GM08714 (cell line): ENCODE data around the gene VAV2.
"Not testable (repeated sequence)": the region's sequence is repeated elsewhere in the genome, so short reads cannot be mapped to it uniquely, and the experiment has no call there.

Experiments used
- H3K4me3 ChIP-seq: fragments of 200-500 bp; sonication (Bioruptor generic); 2 replicates; pipeline ENCODE4 v1.5.1; 2014; ENCODE audit warnings: mild to moderate bottlenecking, low read length, inconsistent platforms
- ZNF274 ChIP-seq: IDR thresholded peaks from 2 replicates; pipeline ENCODE4 v1.6.1; 2012; ENCODE audit warnings: mild to moderate bottlenecking, low read depth, low read length

Gene VAV2

DNA sequence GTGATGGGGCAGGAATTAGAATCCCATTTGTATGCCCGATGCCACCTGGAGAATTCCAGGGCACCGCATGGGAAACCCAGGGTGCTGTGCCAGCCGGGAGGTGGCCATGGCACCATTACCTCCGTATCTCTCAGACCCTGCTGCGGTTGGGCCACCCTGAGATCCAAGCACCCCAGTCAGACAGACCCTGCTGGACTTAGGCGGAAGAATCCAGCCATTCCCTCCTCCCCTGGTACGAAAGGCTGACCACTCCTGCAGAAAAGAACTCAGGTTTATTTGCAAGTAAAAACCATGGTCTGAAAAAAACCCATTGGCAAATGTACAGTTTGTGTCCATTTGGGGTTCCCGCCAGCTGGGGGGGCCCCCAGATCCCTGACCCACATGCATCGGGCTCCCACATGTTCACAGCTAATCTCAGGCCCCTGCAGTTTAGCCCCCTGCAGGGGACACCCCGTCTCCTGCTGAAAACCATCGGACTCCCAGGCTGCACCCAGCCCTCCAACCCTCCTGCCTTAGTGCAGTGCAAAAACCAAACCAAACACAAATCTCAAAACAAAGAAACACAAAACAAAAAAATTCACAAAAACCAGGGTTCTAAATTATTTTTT, 230.4 kb downstream of the VAV2 start:
- TF ChIP-seq ZNF274 = no peak
- no peak overlapping the region for H3K4me3 ChIP-seq

DNA sequence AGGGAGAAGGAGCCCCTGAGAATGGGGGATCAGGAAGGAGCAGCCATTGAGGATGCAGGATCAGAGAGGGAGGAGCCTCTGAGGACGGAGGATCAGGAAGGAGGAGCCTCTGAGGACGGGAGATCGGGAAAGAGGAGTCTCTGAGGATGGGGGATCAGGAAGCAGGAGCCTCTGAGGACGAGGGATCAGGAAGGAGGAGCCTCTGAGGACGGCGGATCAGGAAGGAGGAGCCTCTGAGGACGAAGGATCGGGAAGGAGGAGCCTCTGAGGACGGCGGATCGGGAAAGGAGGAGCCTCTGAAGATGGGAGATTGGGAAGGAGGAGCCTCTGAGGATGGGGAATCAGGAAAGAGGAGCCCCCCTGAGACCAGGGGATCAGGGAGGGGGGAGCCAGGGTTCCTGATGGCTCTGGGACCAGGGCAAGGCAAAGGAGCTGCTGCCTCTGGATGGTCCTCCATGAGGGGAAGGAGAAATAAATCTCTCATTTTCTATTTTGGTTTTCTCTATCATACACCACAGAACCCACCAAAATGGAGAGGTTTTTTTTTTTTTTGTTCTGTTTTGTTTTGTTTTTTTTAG, 231.3 kb downstream of the VAV2 start:
- TF ChIP-seq ZNF274 = no peak
- H3K4me3 ChIP-seq = no peak overlapping the region

GRCh38 chr9:133759946-133760345, 232.2 kb downstream of the VAV2 start:
- no peak overlapping the region for H3K4me3 ChIP-seq
- no peak for TF ChIP-seq ZNF274

DNA sequence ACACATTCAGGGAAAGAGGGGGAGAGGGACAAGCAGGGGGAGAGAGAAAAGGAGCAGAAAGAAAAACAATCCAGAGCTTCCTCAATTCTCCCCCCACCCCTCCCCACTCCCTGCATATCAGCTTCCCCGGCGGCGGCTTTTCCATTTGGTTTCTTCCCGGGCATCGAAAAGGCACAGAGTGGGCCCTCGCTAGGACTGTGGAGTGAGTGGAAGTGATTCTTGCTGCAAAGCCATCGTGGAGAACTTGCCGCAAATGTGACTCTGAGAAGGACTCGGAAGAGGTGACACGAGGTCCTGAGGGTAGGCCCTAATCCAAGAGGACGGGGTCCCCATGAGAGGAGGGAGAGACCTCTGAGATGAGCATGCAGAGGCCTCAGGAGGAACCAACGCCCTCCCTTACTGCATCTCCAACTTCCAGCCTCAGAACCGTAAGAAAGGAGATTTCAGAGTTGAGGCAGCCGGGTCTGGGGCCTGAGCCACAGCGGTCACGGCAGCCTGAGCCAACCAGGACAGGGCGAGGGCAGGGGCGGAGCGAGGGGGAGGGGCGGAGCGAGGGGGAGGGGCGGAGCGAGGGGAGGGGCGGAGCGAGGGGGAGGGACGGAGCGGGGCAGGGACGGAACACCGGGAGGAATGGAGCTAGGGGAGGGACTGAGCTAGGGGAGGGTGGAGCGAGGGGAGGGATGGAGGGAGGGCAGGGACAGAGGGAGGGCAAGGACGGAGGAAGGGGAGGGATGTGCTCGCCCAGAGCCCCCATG, 232.8 kb downstream of the VAV2 start:
- no peak overlapping the region for H3K4me3 ChIP-seq
- no peak for TF ChIP-seq ZNF274

DNA sequence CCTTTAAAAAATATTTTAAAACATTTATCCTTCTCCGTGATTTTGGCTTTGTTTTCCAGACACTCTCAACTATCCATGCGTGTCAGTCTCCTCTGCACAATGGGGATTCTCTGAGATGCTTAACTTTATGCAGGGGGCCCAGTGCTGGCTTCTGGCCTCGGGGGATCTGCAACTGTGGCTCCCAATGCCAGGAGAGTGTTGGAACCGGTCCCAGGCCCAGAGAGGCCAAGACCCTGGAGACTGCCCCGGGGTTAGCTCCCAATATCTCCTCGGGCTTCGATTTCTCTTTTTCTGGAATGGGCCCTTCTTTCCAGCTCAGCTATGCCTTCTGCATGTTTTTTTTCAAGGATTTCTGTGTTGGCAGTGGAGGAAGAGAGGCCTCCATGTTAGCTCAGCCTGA, 233.9 kb downstream of the VAV2 start:
- no peak for TF ChIP-seq ZNF274
- H3K4me3 ChIP-seq = no peak overlapping the region

DNA sequence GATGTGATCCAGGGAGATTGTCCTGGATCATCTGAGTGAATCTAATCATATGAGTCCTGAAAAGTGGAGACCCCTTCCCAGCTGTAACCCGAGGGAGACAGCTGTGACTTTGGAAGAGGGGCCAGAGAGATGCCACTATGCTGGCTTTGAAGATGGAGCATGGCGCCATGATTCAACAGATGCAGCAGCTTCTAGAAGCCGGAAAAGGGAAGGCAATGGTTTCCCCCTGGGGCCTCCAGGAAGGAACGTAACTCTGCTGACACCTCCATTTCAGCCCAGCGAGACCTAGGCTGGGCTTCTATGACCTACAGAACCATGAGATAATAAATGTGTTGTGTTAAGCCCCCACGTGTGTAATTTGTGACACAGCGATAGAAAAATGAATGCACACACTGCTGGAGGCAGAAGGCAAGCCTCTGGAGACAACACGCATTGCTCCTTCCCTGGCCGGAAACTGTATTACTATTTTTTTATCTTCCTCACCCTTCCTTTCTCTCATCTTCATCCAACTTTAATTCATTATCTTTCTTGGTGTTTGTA, 237.4 kb downstream of the VAV2 start:
- H3K4me3 ChIP-seq = no peak overlapping the region
- TF ChIP-seq ZNF274 = no peak

DNA sequence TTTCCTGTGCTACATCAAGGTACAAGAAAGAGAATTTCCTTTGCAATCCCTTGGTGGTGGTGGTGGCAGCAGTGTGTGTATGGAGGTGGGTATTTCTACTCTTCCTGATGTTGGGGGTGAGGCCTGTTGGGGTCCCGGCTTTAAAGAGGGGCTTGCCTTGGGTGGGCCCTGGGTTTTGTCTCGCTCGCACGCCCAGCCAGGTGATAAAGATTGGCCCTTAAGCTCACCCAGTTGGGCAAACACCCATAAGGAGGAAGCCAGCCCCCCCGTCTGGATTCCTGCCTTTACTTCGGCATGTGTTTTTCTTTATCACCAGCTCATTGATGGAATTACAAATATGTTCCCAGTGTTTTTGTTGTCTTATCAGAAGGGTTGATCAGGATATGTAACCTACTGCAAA, 237.9 kb downstream of the VAV2 start:
- H3K4me3 ChIP-seq = no peak overlapping the region
- TF ChIP-seq ZNF274 = no peak

DNA sequence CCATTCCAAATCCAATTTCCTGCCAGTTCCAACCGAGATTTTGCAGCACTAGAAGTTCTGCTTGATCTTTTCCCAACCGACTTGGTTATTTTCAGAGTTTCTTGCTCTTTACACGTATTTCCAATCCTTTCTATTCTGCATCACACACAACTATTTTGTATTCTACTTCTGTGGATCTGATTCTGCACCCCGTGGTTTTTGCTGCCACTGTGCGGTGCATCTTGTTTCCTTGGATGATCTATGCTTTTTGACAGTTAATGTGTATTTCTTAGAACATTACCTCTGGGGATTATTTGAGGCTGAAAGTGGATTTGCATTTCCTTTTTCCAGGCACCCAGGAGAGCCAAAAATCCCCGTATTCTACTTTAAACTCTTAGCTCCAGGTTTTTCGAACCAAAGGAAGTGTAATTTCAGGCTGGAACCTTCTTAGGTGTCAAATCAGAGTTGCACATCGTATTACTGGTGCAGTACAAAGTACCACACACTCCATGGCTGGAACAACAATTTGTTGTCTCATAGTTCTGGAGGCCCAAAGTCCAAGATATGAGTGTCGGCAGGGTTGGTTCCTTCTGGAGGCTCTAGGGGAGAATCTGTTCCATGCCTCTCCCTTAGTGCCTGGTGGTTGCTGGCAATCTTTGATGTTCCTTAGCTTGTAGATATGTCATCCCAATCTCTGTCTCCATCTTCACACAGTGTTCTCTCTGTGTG, 239.2 kb downstream of the VAV2 start:
- TF ChIP-seq ZNF274 = no peak

DNA sequence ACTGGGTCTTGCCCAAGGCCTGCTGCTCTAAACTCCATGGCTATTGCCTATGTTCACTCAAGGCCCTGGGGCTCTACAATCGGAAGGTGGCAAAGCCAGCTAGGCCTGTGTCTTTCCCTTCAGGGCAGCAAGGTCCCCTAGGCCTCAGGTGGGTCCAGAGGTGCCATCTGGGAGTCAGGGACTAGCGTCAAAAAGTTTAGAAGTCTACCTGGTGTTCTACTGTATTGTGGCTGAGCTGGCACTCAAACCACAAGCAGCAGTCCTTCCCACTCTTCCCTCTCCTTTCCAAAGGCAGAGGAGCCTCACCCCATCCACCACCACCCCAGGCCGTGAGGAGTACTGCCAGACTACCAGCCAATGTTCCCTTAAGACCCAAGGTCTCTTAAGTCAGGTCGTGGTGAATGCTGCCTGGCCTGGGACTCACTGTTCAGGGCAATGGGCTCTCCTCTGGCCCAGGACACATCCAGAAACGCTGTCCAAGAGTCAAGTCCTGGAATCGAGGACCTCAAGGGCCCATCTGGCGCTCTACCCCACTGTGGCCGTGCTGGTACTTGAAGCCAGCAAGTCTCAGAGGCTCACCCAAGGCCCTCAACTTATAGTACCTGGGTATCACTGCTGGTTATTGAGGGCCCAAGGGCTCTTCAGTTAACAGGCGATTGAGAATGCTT, 241.0 kb downstream of the VAV2 start:
- TF ChIP-seq ZNF274 = no peak
- H3K4me3 ChIP-seq = no peak overlapping the region

More for the DNA sequence above, 239.2 kb downstream of the VAV2 start:
- no peak overlapping the region for H3K4me3 ChIP-seq

GRCh38 chr9:133747309-133747708, 244.8 kb downstream of the VAV2 start:
- no peak for TF ChIP-seq ZNF274

GRCh38 chr9:133744528-133744927, 247.6 kb downstream of the VAV2 start:
- not testable (repeated sequence) for H3K4me3 ChIP-seq

More at GRCh38 chr9:133747309-133747708, 244.8 kb downstream of the VAV2 start:
- no peak overlapping the region for H3K4me3 ChIP-seq

GRCh38 chr9:133742849-133743444, 249.2 kb downstream of the VAV2 start:
- H3K4me3 ChIP-seq = no peak overlapping the region
- TF ChIP-seq ZNF274 = no peak

DNA sequence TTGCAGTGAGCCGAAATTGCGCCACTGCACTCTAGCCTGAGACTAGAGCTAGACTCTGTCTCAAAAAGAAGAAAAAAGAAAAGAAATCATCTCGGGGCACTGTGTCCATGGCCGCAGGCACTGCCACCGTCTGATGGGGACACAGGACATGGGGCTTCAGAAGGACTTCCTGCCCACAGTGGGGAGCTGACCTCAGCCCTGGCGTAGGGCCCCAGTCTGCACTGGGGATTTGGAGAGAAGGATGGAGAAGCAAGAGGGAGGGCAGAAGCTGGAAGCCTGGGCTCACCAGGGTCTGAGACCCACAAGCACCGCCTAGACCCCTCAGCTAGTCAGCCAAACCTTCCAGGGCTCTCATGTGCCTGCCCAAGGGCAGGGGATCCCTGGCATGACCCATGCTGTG, 249.9 kb downstream of the VAV2 start:
- TF ChIP-seq ZNF274 = no peak
- H3K4me3 ChIP-seq = no peak overlapping the region

DNA sequence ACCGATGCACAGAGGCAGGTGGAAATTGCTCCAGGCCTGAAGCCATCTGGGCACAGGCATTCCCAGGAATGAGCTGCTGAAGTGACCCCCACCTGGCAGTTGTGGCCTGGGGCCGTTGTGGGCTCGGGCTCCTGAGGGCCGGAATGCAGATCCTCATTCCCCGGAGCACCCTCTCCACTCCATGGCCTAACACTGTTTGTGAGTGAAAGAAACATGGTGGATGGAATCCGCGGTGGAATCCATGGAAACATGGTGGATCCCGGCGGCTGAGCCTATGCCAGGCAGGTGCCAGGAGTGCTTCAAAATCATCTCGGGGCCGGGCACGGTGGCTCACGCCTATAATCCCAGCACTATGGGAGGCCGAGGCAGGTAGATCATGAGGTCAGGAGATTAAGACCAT, 250.4 kb downstream of the VAV2 start:
- no peak for TF ChIP-seq ZNF274
- no peak overlapping the region for H3K4me3 ChIP-seq
